Rectal smooth muscle tissue (tissue), 1 donor: Measurements from ENCODE around the gene FAM124A.
A peak's percentile ranks its signal among the peaks of the same experiment; 100 is the strongest.
"Not testable (repeated sequence)": the region's sequence is repeated elsewhere in the genome, so short reads cannot be mapped to it uniquely, and the experiment has no call there.

ENCODE experiments used
- H3K27ac ChIP-seq: one replicate; pipeline ENCODE4 v1.7.0; 2013; ENCODE audit warnings: low read depth, low read length, inconsistent platforms
- H3K27me3 ChIP-seq: one replicate; pipeline ENCODE4 v1.7.0; 2013; ENCODE audit warnings: low read length; ENCODE audit not compliant: control insufficient read depth, insufficient read depth
- H3K36me3 ChIP-seq: one replicate; pipeline ENCODE4 v1.7.0; 2013; ENCODE audit warnings: low read length; ENCODE audit not compliant: control insufficient read depth, insufficient read depth
- H3K4me1 ChIP-seq: one replicate; pipeline ENCODE4 v1.7.0; 2013; ENCODE audit warnings: low read length; ENCODE audit not compliant: control insufficient read depth, insufficient read depth
- H3K4me3 ChIP-seq: one replicate; pipeline ENCODE4 v1.7.0; 2013; ENCODE audit warnings: low read length
- H3K9ac ChIP-seq: one replicate; pipeline ENCODE4 v1.7.0; 2013; ENCODE audit warnings: low read length

Gene FAM124A

DNA sequence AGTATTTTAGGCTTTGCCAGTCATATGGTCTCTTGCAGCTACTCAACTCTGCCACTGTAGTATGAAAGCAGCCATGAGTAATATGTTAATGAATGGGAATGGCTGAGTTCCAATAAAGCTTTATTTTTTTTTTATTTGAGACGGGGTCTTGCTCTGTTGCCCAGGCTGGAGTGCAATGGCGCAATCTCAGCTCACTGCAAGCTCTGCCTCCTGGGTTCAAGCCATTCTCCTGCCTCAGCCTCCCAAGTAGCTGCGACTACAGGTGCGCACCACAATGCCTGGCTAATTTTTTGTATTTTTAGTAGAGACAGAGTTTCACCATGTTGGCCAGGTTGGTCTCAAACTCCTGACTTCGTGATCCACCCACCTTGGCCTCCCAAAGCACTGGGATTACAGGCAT is 60.7 kb downstream of the FAM124A start:
- not testable (repeated sequence) for H3K27me3 ChIP-seq, H3K36me3 ChIP-seq, H3K27ac ChIP-seq, H3K9ac ChIP-seq, H3K4me3 ChIP-seq
- peaks cover 16% of the 10 kb centered on the region for H3K4me1 ChIP-seq

DNA sequence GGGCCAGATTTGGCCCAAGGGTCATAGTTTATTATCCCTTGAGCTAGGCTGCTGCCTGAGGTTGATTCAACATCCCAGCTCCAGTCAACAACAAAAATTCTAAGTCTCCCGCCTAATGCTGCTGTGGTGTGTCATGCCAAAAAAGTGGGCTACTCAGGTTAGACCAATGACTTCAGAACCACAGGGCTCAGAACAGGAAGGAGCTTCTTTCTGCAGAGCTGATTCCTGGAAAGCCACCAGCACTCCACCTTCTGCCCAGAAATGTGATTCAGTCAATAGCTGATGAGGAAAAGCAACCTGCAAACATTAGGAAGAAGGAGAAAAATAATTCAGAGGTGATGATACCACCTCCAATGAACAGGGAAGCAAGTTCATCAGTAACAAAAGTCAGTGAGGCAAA is 61.2 kb downstream of the FAM124A start:
- H3K4me1 ChIP-seq, result peaks cover 12% of the 10 kb centered on the region
- no peak overlapping the region for H3K27ac ChIP-seq
- no peak overlapping the region for H3K9ac ChIP-seq
- H3K36me3 ChIP-seq, result no peaks in the 10 kb centered on the region
- no peak overlapping the region for H3K4me3 ChIP-seq
- no peaks in the 10 kb centered on the region for H3K27me3 ChIP-seq

DNA sequence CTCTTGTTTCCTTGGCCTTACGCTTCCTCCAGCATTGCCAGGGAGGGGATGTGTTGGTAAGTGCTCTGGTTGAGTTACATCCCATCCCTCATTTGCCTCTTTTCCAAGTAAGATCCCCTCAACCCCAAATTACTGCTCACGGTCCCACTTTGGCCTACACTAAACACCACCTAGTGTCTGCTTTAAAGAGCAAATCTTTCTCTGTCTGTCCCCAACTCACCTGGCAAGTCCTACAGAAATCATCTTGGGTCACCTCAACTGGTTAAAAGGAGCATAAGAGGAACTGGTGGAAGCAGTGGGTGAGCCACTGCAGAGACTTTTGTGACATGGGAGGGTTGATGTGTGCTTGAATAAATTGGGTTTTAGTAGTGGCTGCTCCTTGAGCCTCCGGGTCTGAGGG is 62.1 kb downstream of the FAM124A start:
- Histone ChIP-seq H3K27me3 (no peaks in the 10 kb centered on the region), H3K4me3 (no peak overlapping the region), H3K4me1 (peaks cover 6% of the 10 kb centered on the region), H3K9ac (no peak overlapping the region), H3K36me3 (no peaks in the 10 kb centered on the region), H3K27ac (no peak overlapping the region)

DNA sequence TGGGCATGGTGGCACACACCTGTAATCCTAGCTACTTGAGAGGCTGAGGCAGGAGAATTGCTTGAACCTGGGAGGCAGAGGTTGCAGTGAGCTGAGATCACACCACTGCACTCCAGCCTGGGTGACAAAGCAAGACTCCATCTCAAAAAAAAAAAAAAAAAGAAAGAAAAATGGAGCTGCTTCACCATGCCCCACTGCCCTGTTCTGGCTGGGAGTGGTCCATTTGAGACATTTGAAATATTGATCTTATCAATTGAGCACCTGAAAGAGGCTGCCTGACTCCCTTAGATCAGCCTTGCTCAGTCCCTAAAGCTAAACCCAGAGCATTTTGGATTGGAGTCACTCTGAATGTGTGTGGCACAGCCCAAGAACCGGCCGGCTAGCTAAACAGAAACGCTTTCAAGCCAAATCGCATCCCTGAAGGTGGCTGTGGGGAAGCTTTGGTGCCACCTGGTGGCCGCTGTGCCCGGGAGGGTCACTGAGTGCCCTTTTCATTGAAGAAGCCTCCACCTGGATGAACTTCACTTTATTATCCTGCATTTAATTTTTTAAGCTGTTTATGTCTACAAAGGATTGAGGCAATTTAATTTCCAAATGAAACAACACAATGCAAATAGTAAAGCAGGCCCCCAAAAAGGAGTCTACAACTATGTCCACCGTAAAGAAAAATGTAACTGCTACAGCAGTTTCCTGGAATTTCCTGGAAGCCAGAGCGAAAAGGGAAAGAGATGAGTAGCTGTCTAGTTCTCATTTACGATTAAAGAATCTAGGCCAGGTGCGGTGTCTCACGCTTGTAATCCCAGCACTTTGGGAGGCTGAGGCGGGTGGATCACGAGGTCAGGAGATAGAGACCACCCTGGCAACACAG is 64.2 kb downstream of the FAM124A start:
- no peak overlapping the region for H3K27ac ChIP-seq
- H3K36me3 ChIP-seq, result no peaks in the 10 kb centered on the region
- H3K27me3 ChIP-seq, result no peaks in the 10 kb centered on the region
- H3K4me1 ChIP-seq, result peaks cover 9% of the 10 kb centered on the region
- no peak overlapping the region for H3K4me3 ChIP-seq
- H3K9ac ChIP-seq, result no peak overlapping the region

DNA sequence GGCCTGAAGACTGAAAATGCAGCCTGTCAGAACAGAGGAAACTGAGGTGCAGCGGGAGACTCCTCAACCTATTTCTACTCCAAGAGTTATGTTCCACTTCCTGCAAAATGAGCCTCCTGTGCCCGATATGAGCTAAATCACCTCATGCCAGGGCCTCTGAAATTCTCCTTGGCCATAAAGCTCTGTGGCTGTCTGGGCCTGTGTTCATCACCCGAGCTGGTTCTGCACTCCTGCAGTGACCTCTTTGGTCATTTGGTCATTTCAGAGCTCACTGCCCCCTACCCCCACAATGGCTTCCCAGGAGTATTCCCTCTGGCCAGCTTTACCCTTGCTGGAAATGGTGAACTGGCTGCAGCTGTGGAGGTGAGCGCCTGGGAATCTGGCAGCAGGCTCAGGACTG is 65.6 kb downstream of the FAM124A start:
- no peak overlapping the region for H3K4me3 ChIP-seq
- H3K4me1 ChIP-seq, result peaks cover 17% of the 10 kb centered on the region
- no peak overlapping the region for H3K9ac ChIP-seq
- H3K27me3 ChIP-seq, result no peaks in the 10 kb centered on the region
- H3K36me3 ChIP-seq, result no peaks in the 10 kb centered on the region
- H3K27ac ChIP-seq, result no peak overlapping the region

DNA sequence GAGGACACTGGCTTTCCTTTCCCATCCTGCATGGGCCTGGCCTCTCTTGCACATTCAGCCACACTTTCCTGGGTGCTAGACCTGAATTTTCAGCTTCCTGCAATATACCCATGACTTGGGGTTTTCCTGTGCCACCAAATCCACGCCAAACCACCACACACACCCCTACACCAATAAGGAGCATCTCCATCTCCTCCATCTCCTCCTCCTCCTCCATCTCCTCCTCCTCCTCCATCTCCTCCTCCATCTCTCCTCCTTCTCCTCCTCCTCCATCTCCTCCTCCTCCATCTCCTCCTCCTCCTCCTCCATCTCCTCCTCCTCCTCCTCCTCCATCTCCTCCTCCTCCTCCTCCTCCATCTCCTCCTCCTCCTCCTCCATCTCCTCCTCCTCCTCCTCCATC is 66.1 kb downstream of the FAM124A start:
- peaks cover 17% of the 10 kb centered on the region for H3K4me1 ChIP-seq
- not testable (repeated sequence) for H3K4me3 ChIP-seq, H3K27ac ChIP-seq

DNA sequence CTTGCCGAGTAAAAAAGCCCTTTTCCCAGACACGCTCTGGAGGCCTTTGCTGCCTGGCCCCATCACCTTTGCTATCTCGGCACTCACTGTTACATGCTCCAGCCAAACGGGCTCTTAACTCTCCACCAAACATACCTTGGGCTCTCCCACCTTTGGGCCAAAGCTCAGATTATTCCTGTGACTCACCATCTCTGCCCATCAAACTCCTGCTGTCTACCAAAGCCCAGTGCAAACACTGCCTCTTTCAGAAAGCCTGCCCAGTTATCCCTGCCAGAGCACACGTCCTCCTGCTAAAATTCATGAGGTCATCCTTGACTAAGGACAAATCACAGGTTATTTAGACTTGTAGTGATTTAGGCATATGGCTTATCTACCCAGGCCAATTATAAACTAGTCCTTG is 69.1 kb downstream of the FAM124A start:
- Histone ChIP-seq H3K36me3 (no peaks in the 10 kb centered on the region), H3K27ac (peak overlapping the region; percentile 59), H3K9ac (no peak overlapping the region), H3K27me3 (no peaks in the 10 kb centered on the region), H3K4me1 (peaks cover 17% of the 10 kb centered on the region), H3K4me3 (no peak overlapping the region)

More for the DNA sequence above, 66.1 kb downstream of the FAM124A start:
- H3K9ac ChIP-seq, H3K36me3 ChIP-seq, H3K27me3 ChIP-seq: not testable (repeated sequence)

DNA sequence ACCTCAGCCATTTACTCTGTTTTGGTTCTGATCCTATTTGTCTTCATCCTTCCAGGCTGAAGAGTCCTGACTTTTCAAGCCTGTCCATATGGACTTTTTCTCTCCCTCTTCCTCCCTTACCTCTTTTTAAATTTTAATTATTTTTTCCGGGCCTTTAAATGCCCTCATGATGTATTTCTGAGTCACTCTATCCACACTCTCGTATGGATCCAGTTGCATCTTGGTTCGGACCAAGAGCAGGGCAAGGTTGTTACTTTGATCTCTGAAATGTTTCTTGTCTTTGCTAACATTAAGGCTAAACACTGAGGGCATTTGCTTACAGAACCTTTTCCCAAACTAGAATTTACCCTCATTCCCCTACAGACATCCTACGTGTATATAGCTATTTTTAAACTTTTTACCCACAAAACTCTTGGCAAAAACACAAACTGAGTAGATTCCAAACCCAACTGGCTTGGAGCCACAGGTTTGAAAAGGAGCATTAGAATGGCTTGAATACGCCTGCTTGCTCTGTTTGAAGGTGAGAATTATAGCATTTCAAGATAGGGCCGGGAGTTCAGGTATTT is 69.9 kb downstream of the FAM124A start:
- Histone ChIP-seq H3K9ac (no peak overlapping the region), H3K36me3 (no peaks in the 10 kb centered on the region), H3K27me3 (no peaks in the 10 kb centered on the region), H3K27ac (peak overlapping the region; percentile 59), H3K4me1 (peaks cover 17% of the 10 kb centered on the region), H3K4me3 (no peak overlapping the region)

DNA sequence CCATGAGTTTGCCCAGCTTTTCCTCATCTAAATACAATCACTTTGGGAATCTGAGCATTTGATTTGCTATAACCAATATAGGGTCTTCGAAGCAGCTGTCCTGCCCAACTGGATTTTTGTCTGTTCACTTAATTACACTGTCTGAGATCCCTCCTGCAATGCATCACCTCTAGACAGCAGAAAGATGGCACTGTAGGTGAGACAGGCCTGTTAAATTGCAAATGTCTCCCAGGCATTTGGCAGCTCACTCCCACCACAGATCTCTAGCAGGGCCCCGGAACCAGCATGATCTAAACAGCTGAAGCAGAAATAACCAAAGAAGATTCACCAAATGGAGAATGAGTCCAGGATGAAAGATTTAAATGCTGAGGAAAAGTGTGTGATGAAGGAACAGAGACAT is 75.4 kb downstream of the FAM124A start:
- H3K4me3 ChIP-seq, result no peak overlapping the region
- H3K4me1 ChIP-seq, result peaks cover 2% of the 10 kb centered on the region
- no peak overlapping the region for H3K27ac ChIP-seq
- no peaks in the 10 kb centered on the region for H3K36me3 ChIP-seq
- no peak overlapping the region for H3K9ac ChIP-seq
- H3K27me3 ChIP-seq, result no peaks in the 10 kb centered on the region

DNA sequence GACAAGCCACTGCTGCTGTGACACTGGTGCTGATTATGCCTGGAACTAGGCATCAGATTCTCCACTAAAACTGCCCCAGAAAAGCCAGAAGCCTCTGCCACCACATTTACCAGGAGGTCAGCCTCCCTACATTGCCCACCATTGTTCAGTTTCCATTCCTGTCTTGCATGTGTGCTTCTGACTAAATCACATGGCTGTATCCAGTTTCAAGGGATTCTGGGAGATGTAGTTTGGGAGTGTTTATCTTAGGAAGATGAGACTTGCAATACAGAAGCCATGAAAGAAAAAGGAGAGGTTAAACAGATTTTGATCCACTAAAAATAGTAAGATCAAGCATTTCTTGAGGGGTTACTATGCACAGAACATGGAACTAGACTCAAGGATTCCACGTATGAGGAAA is 76.6 kb downstream of the FAM124A start:
- no peaks in the 10 kb centered on the region for H3K36me3 ChIP-seq
- no peak overlapping the region for H3K9ac ChIP-seq
- no peak overlapping the region for H3K27ac ChIP-seq
- H3K4me3 ChIP-seq, result no peak overlapping the region
- H3K4me1 ChIP-seq, result no peaks in the 10 kb centered on the region
- H3K27me3 ChIP-seq, result no peaks in the 10 kb centered on the region

DNA sequence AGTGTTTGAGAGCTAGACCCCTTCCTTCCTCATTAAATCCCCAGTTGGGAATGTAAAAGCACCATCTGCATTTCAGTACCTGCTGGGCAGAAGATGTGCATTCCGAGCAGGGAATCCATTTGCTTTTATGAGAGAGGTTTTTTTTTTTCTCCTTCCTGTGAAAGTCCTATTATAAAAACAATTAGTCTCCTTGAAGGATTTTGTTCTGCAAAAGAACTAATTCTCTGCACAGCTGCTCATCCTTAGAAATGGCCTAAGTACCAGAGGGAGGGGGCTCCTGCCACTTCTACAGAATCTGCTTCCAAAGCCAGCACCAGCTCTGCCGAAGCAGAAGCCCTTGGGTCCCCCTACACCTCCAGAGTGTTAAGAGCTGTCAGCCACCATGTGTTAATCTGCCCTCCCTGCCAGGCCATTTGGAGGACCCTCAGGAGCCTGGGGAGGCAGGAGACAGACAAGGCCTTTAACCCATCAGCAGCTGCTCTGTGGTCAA is 80.9 kb downstream of the FAM124A start:
- Histone ChIP-seq H3K36me3 (no peaks in the 10 kb centered on the region), H3K9ac (no peak overlapping the region), H3K27me3 (no peaks in the 10 kb centered on the region), H3K4me1 (no peaks in the 10 kb centered on the region), H3K4me3 (no peak overlapping the region), H3K27ac (no peak overlapping the region)

DNA sequence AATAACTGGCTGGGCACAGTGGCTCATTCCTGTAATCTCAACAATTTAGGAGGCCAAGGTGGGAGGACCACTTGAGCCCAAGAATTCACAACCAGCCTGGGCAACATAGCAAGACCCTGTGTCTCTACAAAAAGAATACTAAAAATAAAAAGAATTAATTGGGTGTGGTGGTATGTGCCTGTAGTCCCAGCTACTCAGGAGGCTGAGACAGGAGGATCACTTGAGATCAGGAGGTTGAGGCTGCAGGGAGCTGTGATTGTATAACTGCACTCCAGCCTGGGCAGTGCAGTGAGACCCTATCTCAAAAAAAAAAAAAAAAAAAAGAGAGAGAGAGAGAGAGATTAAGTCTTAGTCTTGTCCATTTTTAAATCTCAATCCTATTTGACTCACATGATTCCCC is 81.7 kb downstream of the FAM124A start:
- no peaks in the 10 kb centered on the region for H3K4me1 ChIP-seq
- no peaks in the 10 kb centered on the region for H3K36me3 ChIP-seq
- no peak overlapping the region for H3K4me3 ChIP-seq

More for the DNA sequence above, 81.7 kb downstream of the FAM124A start:
- Histone ChIP-seq H3K27me3 (no peaks in the 10 kb centered on the region), H3K9ac (no peak overlapping the region), H3K27ac (no peak overlapping the region)
